OCI-LY7 (cell line): ENCODE data around the gene GPNMB. TPM values are rescaled to one million over a fixed set of nuclear protein-coding genes. Genes with fewer than 3 reads are reported as not detected.

Source experiments
- BruUV-seq: library from RNA; stranded (reverse); fragments of 400-500 nt; replicated peaks from 2 replicates; lab custom pipeline; 2021; lab: Mats Ljungman, UMichigan
- CTCF ChIA-PET: fragments of 300-600 bp; sonication (Branson Sonifier 250); formaldehyde crosslinking; loops from one replicate; lab custom pipeline; 2022; ENCODE audit warnings: antibody characterized with exemption; ENCODE audit not compliant: unreplicated experiment; lab: Charles Lee
- POLR2A ChIA-PET: fragments of 300-600 bp; sonication (Branson Sonifier 250); formaldehyde crosslinking; loops from one replicate; lab custom pipeline; 2022; ENCODE audit warnings: antibody characterized with exemption; lab: Charles Lee
- DNase-seq: peaks from one replicate; pipeline ENCODE4 v3.0.0-alpha.2; 2015; ENCODE audit warnings: low spot score
- H2AFZ ChIP-seq: fragments of 200-600 bp; sonication (generic), shearing (Covaris generic); 2 replicates; pipeline ENCODE4 v1.6.1; 2014; ENCODE audit warnings: mild to moderate bottlenecking, antibody characterized with exemption, low read length, moderate library complexity
- H3K27ac ChIP-seq: fragments of 200-600 bp; sonication (generic); 2 replicates; pipeline ENCODE4 v1.5.1; 2014; ENCODE audit warnings: mixed run types, low read depth, mild to moderate bottlenecking, moderate library complexity, low read length, inconsistent platforms; ENCODE audit not compliant: poor library complexity, severe bottlenecking
- H3K36me3 ChIP-seq: fragments of 200-600 bp; sonication (generic); 2 replicates; pipeline ENCODE4 v1.6.1; 2014; ENCODE audit warnings: mild to moderate bottlenecking, antibody characterized with exemption, low read length, moderate library complexity, mixed read lengths; ENCODE audit not compliant: insufficient read depth
- H3K4me1 ChIP-seq: fragments of 200-600 bp; sonication (generic); 2 replicates; pipeline ENCODE4 v1.5.1; 2014; ENCODE audit warnings: mild to moderate bottlenecking, low read length; ENCODE audit not compliant: insufficient read depth, poor library complexity, severe bottlenecking
- H3K4me2 ChIP-seq: fragments of 200-600 bp; sonication (generic); 2 replicates; pipeline ENCODE4 v1.6.1; 2014; ENCODE audit warnings: mild to moderate bottlenecking, low read length
- H3K4me3 ChIP-seq: fragments of 200-600 bp; sonication (generic); 2 replicates; pipeline ENCODE4 v1.5.1; 2014; ENCODE audit warnings: mild to moderate bottlenecking, low read depth, low read length; ENCODE audit not compliant: poor library complexity, severe bottlenecking
- H3K79me2 ChIP-seq: fragments of 200-600 bp; sonication (generic); 2 replicates; pipeline ENCODE4 v1.6.1; 2016; ENCODE audit warnings: low read depth, mild to moderate bottlenecking, low read length, moderate library complexity, mixed read lengths; ENCODE audit not compliant: insufficient read depth
- H3K9me2 ChIP-seq: fragments of 200-600 bp; sonication (generic); 2 replicates; pipeline ENCODE4 v1.6.1; 2016; ENCODE audit warnings: mild to moderate bottlenecking, low read length, mixed read lengths; ENCODE audit not compliant: insufficient read depth
- H3K9me3 ChIP-seq: fragments of 200-600 bp; sonication (generic); 2 replicates; pipeline ENCODE4 v1.6.1; 2014; ENCODE audit warnings: mild to moderate bottlenecking, mixed run types, low read length, mixed read lengths
- H4K20me1 ChIP-seq: fragments of 200-600 bp; sonication (generic); 2 replicates; pipeline ENCODE4 v1.6.1; 2014; ENCODE audit warnings: mild to moderate bottlenecking, antibody characterized with exemption, low read length, moderate library complexity, mixed read lengths; ENCODE audit not compliant: insufficient read depth
- EZH2phosphoT487 ChIP-seq: fragments of 200-600 bp; sonication (generic); IDR thresholded peaks from 2 replicates; pipeline ENCODE4 v1.6.1; 2018; ENCODE audit warnings: low read depth, borderline replicate concordance, mild to moderate bottlenecking, mixed run types, antibody characterized with exemption, low read length, moderate library complexity, mixed read lengths
- intact Hi-C: fragments of 100-400 bp; cut with micrococcal nuclease; formaldehyde crosslinking; loops from one replicate; pipeline ENCODE4 v1.10.0; 2022; ENCODE audit not compliant: unreplicated experiment
- total RNA-seq, 2 experiments: library from RNA; depleted of rRNA in 1 of 2; stranded (reverse); fragments of >200 nt in 1 of 2; shearing (Covaris generic) in 1 of 2; gene quantifications; 2 replicates each; pipeline ENCODE4 v1.2.3, GENCODE V29; 2014 to 2022
- TF ChIP-seq, protein P1 (sequence below): fragments of 200-600 bp; sonication (generic); conservative IDR thresholded peaks from 2 replicates; pipeline ENCODE4 v1.5.1; 2014; ENCODE audit warnings: mild to moderate bottlenecking, antibody characterized with exemption, low read length, moderate library complexity, mixed read lengths

The GPNMB gene
- total RNA-seq, 2 experiments from 2014 or later = 1.4 to 3.5 TPM

DNA sequence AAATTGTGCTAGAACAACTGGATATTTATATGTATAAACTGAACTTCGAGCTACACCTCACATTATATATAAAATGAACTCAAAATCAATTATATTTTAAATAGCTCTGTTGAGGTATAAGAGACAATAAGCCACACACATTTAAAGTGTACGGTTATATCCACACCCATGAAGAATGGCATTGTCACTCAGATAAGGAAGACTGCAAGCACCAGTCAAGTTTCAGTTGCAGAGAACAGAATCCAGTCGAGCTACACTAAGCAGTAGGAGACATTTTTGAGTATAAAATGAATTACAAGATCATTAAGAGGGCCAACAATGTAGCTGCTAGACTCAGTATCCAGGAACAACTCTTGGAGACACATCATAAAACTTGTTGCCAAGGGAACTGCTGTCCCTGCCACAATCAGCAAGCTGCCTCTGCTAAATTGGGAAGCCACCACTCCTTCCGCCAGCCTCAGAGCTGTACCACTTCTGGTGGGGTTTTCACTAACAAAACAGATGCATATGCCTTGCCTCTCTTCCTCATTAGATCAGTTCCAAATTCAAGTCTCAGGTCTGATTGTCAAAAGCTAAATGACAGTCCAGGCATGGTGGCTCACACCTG is 19.6 kb upstream of the GPNMB start:
- Histone ChIP-seq H3K4me1 (no peaks in the 10 kb centered on the region), H3K27ac (no peak overlapping the region), H2AFZ (no peak overlapping the region), H3K4me2 (no peak overlapping the region), H4K20me1 (no peaks in the 10 kb centered on the region), H3K4me3 (no peak overlapping the region), H3K9me2 (no peaks in the 10 kb centered on the region), H3K36me3 (no peaks in the 10 kb centered on the region), H3K79me2 (no peaks in the 10 kb centered on the region), H3K9me3 (no peaks in the 10 kb centered on the region)
- TF ChIP-seq EZH2phosphoT487 = no peak
- TF ChIP-seq, protein P1, sequence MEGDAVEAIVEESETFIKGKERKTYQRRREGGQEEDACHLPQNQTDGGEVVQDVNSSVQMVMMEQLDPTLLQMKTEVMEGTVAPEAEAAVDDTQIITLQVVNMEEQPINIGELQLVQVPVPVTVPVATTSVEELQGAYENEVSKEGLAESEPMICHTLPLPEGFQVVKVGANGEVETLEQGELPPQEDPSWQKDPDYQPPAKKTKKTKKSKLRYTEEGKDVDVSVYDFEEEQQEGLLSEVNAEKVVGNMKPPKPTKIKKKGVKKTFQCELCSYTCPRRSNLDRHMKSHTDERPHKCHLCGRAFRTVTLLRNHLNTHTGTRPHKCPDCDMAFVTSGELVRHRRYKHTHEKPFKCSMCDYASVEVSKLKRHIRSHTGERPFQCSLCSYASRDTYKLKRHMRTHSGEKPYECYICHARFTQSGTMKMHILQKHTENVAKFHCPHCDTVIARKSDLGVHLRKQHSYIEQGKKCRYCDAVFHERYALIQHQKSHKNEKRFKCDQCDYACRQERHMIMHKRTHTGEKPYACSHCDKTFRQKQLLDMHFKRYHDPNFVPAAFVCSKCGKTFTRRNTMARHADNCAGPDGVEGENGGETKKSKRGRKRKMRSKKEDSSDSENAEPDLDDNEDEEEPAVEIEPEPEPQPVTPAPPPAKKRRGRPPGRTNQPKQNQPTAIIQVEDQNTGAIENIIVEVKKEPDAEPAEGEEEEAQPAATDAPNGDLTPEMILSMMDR = no peak
- no peak for DNase-seq
- ChIA-PET POLR2A (interaction anchor here (0.6 to 2.6 kb wide), 5 partner anchors 12 to 896 kb away, joined by 3 to 8 read pairs (median 4); no protein-coding TSS in a partner anchor), CTCF (no interaction called here)
- no TSS peak for BruUV-seq
- intact Hi-C loops = no loop called here

DNA sequence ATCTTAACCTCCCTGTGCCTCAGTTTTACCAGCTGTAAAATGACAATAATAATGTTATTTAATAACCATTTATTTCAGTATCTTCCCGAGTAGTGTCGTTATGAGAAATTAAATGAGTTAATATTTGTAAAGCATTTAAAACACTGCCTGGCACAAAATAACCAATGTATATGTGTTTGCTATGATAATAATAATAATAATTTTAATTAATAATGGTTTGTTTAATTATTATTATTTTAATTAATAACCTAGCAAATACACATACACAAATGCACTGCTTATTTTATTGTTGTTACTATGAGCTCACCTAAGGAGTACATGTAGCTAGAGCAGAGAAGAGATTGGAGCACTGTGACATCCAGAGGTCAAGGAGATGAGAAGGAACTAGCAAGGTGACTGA is 18.2 kb upstream of the GPNMB start:
- no peak overlapping the region for H3K27ac ChIP-seq
- DNase-seq = no peak
- no peak overlapping the region for H3K4me3 ChIP-seq
- no peak for TF ChIP-seq EZH2phosphoT487
- TF ChIP-seq, protein P1 = no peak
- no peaks in the 10 kb centered on the region for H3K9me2 ChIP-seq
- H3K79me2 ChIP-seq = no peaks in the 10 kb centered on the region
- intact Hi-C loops = no loop called here
- no peaks in the 10 kb centered on the region for H4K20me1 ChIP-seq
- no peak overlapping the region for H3K4me2 ChIP-seq
- peaks cover 3% of the 10 kb centered on the region for H3K4me1 ChIP-seq
- ChIA-PET CTCF (no interaction called here), POLR2A (interaction anchor here (2.6 kb wide), 1 partner anchor 13 kb away, joined by 8 read pairs; no protein-coding TSS in a partner anchor)
- H3K9me3 ChIP-seq = no peaks in the 10 kb centered on the region
- no peaks in the 10 kb centered on the region for H3K36me3 ChIP-seq
- BruUV-seq = no TSS peak
- no peak overlapping the region for H2AFZ ChIP-seq

DNA sequence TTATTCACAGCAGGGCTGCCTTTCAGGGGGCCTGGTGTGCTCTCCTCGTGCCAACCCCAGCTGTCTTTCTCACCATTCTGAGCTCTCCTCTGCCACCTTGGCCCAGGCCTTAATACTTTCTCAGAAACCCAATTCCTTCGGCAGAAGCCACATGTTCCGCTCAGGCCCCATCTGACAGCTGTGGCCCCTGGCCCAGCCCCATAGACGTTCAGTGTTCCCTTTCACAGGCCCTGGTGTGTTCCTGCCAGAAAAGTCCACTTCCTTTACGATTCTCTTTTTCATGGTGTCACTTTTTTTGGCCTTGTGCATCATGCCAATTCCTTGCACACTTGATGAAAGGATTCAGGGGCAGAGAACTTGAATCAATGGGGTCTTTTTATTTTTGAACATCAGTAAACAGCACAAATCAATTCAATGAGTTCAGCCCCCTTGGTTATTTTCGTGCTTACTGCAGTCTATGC is 15.9 kb upstream of the GPNMB start:
- no peak overlapping the region for H3K27ac ChIP-seq
- BruUV-seq = no TSS peak
- no peaks in the 10 kb centered on the region for H4K20me1 ChIP-seq
- no peak for TF ChIP-seq EZH2phosphoT487
- TF ChIP-seq, protein P1 = no peak
- DNase-seq = no peak
- peaks cover 3% of the 10 kb centered on the region for H3K4me1 ChIP-seq
- H3K79me2 ChIP-seq = no peaks in the 10 kb centered on the region
- no peaks in the 10 kb centered on the region for H3K9me2 ChIP-seq
- intact Hi-C loops = no loop called here
- H3K9me3 ChIP-seq = no peaks in the 10 kb centered on the region
- no peaks in the 10 kb centered on the region for H3K36me3 ChIP-seq
- ChIA-PET CTCF (no interaction called here), POLR2A (no interaction called here)
- H3K4me2 ChIP-seq = no peak overlapping the region
- no peak overlapping the region for H3K4me3 ChIP-seq
- no peak overlapping the region for H2AFZ ChIP-seq
